Activated CD4-positive, alpha-beta T cell treated with anti-CD3 and anti-CD28 coated beads, Interleukin-2, Interleukin-6, amounts not matched to agents 100 ng/mL and 50 ng/mL, durations not matched to agents 16 hours and 8 hours (primary cell): ENCODE data around the gene GOLGA8J.
A peak's percentile ranks its signal among the peaks of the same experiment; 100 is the strongest.
"Not testable (repeated sequence)": the region's sequence is repeated elsewhere in the genome, so short reads cannot be mapped to it uniquely, and the experiment has no call there.

Experiments
- DNase-seq: peaks from one replicate; pipeline ENCODE4 v3.0.0-alpha.2; 2020

GOLGA8J gene

GRCh38 chr15:30097827-30098226, 15.1 kb downstream of the GOLGA8J start:
- DNase-seq = not testable (repeated sequence)

- DNase-seq = not testable (repeated sequence)
Observed at GRCh38 chr15:30102890-30103289, 20.1 kb downstream of the GOLGA8J start.

DNA sequence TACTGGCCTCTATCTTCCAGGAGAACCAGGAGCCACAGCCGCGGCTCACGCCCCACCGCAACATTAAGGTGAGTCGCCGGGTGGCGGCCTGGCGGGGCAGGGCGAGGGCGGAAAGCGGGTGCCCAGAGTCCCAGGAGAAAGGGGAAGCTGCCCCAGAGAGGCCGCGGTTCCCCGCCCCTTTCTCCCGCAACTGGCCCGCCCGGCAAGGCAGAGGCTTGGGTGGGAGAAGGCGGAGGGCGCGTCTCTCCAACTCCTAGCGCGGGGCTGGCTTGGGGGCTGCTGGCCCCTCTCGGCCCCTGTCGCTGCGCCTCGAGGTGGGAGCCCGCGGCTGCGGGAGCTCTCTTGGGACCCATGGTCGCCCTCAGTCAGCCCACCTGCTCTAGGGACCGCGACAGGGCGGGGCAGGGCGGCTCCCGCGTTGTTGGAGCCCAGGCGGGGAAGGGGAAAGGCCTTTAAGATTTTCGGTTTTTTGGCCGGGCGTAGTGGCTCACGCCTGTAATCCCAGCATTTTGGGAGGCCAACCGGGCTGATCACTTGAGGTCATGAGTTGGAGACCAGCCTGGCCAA, 21.3 kb downstream of the GOLGA8J start:
- not testable (repeated sequence) for DNase-seq

GRCh38 chr15:30110591-30110990, 27.8 kb downstream of the GOLGA8J start:
- DNase-seq = not testable (repeated sequence)

DNA sequence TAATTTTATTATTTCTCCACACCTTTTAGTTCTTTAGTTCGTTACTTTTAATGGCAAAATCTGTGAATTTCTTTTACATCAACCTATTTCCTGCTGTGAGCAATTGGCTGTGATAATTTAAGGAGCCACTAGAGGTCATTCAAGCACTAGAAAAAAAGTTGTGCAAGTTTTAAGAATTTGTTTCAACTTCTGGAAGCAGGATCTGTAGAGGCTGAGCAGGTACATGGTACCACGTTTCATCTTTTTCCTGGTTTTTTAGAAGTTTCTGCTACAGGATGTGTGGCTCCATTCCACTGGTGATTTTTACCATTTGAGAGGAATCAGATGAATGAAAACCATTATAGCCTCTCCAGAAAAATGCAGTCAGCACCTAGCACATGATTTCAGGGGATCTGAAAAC, 47.3 kb downstream of the GOLGA8J start:
- DNase-seq = peak; percentile 0

- not testable (repeated sequence) for DNase-seq
Observed at GRCh38 chr15:30134751-30135150, 52.0 kb downstream of the GOLGA8J start, which contains the start of gene GOLGA8T. TSS of gene GOLGA8T (plus strand) at chr15:30135051. CDS start at chr15:30135149, 98 bp downstream.
